ENCODE results near the gene FPR3. TPM values are rescaled to one million over a fixed set of nuclear protein-coding genes. Genes with fewer than 3 reads are reported as not detected.

Gene FPR3
- total and polyA plus RNA-seq, 10 of the 15 experiments (the other 5 are each of a cell fraction or from before 2014, with no cell fraction given), result not detected

GRCh38 chr19:51783372-51783771 lies 11.6 kb upstream of the FPR3 start (continued):
- no peak for TF ChIP-seq TBL1XR1 (IDR thresholded peaks at IDR 0.05; ENCODE audit: low read depth, low read length)
- no peak for TF ChIP-seq ZBTB40 (IDR thresholded peaks at IDR 0.05; ENCODE audit: borderline replicate concordance)
- TF ChIP-seq YY1 (IDR thresholded peaks at IDR 0.05; ENCODE audit: low read depth, low read length), result no peak
- no peak for TF ChIP-seq MYB (IDR thresholded peaks at IDR 0.05; ENCODE audit: borderline replicate concordance, low read depth, low read length)
- no peak for TF ChIP-seq MEF2A (IDR thresholded peaks at IDR 0.05; ENCODE audit: insufficient read depth, low read depth, low read length)
- TF ChIP-seq CUX1 (IDR thresholded peaks at IDR 0.05; ENCODE audit: insufficient replicate concordance, low read depth, low read length), result no peak
- TF ChIP-seq USF1 (IDR thresholded peaks at IDR 0.05; ENCODE audit: borderline replicate concordance, extremely low read length, insufficient read depth, low read depth, low read length), result no peak
- no peak for TF ChIP-seq CEBPZ (IDR thresholded peaks at IDR 0.05; ENCODE audit: low read depth, low read length)
